GM21515 (cell line): ENCODE measurements around the gene SHROOM2.
"Not testable (repeated sequence)": the region's sequence is repeated elsewhere in the genome, so short reads cannot be mapped to it uniquely, and the experiment has no call there.

Experiments used
- ATAC-seq: cut with Tn5 transposase; IDR thresholded peaks from one replicate; pipeline ENCODE4 v1.9.1; 2021; ENCODE audit not compliant: unreplicated experiment

The SHROOM2 gene

DNA sequence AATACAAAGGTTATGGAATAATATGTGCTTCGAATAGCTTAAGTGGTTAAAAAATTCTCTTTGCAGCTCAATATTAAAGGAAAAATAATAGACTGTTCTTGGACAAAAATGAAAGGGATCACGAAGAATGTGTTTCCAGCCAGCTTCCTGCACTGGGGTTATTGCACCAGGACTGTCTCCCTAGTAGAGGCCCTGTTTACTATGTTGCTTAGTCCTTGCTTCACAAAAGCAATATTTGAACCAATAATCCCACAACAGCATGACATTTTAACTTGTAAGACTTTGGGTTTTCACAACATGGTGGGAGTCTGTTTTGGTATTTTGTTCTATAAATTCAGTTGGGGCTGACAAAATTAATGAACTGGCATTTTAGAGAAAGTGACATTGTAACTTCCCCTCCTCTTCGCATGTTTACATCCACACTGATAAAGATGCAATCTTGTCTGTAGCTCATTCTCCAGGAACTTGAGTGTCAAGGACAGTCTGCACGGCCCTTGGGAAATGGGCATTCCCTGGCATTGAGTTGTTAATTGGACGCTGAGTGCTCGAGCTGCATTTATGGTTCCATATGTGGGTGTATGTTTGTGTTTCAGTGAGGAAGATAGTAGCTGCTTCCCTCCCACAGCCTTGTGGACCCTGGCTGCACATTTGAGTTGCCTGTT, 39.0 kb downstream of the SHROOM2 start:
- no peak for ATAC-seq

- no peak for ATAC-seq
Measured at GRCh38 chrX:9825966-9826365, 39.7 kb downstream of the SHROOM2 start.

DNA sequence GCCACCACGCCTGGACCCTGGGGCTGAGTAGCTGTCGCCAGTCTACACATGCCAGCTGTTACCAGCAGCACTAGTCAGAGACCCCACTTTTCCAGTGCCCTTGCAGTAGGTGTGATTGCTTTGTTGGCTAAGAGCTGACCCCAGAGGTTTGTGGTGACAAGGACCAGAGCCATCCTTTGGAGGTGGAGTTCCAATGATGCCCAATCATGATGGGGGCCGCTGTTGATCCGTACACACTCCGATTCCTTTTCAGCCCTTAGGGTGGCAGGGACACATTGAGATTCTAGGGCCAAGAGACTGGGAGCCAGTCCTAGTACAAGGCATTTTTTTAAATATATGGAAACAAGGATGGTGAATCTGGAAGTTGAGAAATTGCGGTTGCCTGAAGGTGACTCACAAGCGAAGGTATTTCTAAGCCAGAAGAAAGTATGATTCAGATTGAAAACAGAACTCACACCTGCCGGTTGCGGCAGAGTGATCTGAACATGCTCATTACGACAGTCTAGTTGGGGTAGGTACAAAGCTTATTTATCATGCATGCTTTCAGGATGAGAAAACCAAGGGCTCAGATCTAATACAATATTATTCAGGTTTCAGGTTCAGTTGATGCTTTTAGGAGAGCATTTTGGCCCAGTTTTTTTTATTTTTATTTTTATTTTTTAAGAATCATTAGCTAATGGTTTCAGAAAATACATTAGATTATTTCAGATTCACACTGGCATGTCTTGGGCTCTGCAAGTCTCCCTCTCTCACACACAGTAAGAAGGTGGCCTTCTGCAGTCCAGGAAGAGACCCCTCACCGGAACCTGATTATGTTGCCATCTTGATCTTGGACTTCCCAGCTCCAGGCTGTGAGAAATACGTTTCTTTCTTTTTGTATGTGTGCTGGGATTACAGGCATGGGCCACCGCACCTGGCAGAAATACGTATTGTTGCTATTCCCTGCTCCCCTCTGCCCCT, 43.4 kb downstream of the SHROOM2 start:
- peak; percentile 94 for ATAC-seq

- ATAC-seq, result no peak
Measured at GRCh38 chrX:9832811-9833210, 46.6 kb downstream of the SHROOM2 start.

- no peak for ATAC-seq
Measured at GRCh38 chrX:9835585-9836210, 49.5 kb downstream of the SHROOM2 start.

- no peak for ATAC-seq
Measured at GRCh38 chrX:9842541-9842940, 56.3 kb downstream of the SHROOM2 start.

DNA sequence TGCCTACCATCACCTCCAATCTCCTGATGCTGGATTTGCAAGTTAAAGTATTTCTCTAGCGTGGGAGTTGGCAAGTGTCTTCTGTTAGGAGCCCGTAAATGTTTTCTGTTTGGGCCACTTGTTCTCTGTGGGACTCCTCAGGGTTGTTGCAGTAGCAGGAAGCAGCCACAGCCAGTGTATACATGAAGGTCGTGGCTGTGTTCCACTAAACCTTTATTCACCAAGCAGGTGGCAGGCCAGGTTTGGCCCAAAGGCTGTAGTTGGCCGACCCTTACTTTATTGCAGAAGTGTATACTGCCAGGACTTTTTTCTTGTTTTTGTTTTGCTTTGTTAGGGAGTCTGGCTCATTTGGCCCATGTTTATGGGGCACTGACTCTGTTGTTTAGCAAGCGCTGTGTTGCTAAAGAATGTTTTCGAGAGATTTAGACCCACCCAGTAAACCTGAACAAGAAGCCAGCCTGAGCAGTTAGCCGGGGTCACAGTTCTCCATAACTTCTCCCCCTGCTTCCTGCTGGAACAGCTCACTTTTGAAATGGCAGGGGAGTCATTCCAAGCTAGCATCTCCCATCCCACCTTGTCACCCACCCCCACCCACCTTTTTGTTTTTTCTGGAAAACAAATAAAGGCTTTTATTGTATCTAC, 58.8 kb downstream of the SHROOM2 start:
- no peak for ATAC-seq

- no peak for ATAC-seq
Measured at GRCh38 chrX:9845578-9845952, 59.3 kb downstream of the SHROOM2 start.

DNA sequence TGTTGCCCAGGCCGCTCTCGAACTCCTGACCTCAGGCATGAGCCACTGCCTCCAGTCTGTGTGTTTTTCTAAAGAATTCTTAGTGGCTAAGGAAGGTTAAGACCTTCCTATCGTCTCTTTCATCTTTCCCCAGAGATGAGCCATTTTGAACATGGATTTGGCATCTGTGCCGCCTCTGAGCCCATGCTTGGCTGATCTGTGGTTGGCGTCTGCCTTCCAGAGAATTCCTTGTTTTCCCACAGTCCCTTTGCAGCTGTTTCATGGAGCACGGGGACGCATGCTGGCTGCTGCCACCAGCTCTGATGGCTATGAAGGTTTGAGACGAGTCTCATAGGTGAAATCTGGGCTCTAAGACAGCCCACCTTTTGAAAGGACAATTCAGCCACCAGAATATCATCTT, 60.4 kb downstream of the SHROOM2 start:
- ATAC-seq, result no peak

GRCh38 chrX:9847071-9847470, 60.8 kb downstream of the SHROOM2 start:
- no peak for ATAC-seq

DNA sequence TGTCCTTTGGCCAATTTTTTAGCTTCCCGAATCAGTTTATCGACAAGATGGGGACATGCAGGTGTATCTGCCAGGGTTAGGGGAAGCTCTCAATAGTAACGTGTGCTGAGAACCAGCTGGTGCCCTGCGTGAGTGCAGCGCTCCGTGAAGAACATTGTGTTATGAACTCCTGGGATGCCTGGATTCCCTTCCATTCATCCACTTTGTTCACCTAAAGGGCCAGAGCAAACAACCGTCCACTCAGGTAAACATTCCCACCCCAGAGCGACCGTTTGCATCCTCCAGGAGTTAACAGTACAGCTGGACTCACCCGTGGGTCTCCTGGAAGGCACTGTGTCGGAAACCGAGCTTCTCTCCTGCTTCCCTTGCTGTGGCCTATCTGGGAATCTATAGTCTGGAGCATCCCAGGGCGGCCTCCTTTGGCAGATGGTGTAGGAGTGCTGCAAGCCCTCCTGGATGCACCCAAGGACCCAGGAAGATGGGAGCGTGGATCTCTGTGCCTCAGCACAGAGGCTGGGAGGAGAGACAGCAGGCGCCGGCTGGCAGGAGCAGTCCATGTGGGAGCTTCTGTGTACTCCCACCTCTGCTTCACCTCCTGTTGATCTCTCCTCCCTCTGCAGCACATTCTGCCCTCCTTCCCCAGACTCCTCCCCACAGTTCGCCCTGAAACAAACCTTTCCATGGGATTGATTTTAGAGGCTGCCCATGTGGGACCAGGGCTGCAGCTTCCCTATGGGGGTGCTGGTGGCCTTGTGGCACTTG, 62.7 kb downstream of the SHROOM2 start:
- no peak for ATAC-seq

- no peak for ATAC-seq
Measured at GRCh38 chrX:9851890-9852289, 65.7 kb downstream of the SHROOM2 start.

DNA sequence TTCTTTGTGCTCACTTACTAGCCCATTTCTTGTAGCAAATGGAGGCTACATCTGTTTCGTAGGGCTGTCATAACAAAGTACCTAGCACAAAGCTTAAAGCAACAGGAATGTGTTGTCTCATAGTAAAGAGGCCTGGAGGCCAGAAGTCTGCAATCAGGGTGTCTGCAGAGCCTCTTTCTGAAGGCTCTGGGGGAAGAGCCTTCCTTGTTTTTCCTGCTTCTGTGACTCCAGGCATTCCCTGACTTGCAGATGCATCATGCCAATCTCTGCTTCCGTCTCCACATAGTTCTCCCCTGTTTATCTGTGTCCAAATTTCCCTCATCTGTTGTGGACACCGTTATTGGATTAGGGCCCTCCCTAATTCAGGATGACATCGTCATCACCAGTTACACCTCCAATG, 67.1 kb downstream of the SHROOM2 start:
- no peak for ATAC-seq

DNA sequence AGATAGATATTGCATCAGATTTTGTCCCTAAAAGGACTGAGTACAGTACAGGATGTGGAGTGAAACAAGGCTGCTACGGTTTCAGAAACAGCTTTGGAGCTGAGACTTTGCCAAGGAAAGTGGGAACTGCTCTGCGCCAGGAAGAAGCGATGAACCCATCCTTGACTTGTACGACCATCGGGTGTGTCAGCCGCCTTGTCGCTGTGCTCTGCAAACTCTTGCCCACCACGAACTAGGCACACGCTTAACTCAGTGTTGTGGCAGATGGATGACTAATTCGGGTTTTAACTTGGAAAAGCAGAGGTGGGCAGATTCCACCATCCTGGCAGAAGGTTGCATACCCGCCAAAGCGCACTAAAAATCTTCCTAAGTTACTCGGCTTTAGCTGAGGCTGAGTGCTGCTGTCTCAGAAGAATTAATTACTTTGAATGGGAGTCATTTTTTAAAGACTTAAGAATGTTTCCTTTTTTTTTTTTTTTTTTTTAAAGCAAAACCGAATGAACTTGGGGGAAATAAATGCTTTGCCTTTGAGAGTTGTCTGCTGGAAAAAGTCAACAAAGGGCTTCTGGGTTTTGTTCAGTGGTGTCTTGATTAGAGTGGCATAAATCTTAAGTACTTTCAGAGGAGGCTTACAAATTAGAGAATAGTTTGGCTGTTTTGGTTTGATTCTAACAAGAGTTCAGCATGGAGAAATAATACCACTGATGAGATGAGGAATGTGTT, 69.5 kb downstream of the SHROOM2 start:
- ATAC-seq, result no peak

DNA sequence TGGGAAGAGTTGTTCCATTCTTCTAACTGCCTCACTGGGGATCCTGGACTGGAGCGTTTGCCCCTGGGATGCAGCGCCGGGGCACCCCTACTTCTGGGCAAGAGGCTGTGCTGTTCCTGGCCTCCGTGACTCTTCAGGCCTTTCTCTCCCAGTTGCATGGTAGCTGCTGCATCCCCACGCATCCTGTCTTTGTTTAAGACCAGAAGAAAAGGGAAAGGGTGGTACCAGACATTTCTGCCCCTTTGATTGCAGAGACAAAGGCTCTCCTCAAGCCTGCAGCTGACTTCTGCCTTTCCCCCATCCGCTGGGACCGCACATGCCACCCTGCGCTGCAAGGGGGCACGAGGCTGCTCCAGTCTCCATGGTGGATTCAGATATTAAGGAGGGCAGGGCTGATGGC, 70.4 kb downstream of the SHROOM2 start:
- no peak for ATAC-seq

GRCh38 chrX:9857575-9858474, 71.6 kb downstream of the SHROOM2 start:
- ATAC-seq, result no peak

GRCh38 chrX:9858684-9859083, 72.5 kb downstream of the SHROOM2 start:
- ATAC-seq, result not testable (repeated sequence)

DNA sequence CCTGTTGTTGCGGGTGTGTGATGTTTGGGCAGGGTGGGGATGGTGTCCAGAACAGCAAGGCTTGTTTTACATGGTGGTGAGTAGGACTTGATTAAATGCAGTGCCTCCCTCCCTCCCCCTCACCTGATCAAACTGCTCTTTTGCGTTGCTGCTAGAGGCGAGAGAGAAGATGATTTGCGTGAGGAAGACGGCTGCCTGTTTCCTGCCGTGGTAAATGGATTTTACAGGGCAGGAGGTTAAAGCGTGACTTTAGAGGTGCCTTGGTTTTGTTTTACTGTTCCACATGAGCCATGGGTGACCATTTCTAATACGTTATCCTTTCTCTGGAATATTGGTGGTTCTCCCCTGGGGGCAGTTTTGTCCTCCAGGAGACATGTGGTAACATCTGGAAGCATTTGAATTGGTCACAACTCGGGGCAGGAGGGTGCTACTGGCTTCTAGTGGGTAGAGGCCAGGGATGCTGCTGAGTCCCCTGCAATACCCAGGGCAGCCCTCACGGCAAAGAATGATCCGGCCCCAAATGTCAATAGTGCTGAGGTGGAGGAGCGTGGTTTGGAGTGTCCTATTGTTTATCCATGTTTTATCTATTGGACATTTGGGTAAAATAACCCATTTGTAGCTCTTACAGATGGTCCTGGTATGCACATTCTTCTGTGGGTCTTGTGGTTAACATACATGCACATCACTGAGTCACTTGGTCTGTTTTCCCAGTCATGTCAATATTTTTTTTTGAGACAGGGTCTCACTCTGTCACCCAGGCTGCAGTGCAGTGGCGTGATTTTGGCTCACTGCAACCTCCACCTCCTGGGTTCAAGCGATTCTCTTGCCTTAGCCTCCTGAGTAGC, 73.7 kb downstream of the SHROOM2 start:
- no peak for ATAC-seq
